ENCODE data around the gene MACROH2A1. TPM values are rescaled to one million over a fixed set of nuclear protein-coding genes. Genes with fewer than 3 reads are reported as not detected.

The MACROH2A1 gene
- total and polyA plus RNA-seq, 2 experiments from 2014 or later: 64.9 to 81.6 TPM

DNA sequence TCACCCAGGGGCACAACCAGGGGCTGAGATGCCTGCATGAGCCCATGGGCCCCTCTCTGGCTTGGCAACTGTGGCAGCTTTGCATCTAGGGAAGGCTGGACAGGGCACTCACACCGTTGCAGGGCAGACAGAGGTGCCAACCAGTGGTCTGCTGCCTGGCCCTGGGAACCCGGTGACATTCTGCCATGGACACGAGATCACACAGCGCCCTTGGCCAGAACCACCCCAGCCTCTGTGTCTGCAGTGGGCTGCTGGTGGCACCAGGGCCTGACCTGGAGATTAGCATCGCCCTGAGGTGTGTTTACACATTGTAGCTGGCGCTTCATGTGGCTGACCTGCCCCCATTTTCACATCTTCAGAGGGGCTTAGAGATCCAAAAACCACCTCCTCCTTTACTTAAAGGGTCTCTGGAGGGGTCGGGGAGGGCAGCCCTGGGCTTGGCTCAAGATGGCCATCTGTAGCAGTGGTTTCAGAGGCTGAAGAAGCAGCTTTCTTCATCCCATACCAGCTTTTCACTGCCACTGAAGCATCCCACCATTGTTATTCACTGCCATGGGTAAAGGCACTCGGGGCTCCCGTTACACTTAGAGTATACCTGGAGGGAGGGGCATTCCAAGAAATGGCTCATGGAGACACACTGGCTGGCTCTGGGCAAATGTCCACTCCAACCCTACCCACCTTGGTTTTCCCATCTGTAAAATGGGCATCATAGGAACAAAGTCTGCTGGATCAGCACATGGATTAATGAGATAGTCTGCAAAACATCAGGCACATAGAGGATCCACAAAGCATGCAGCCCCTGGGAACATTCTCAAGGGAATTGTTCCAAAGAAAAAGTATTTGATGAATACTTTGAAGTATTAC, 36.7 kb upstream of the MACROH2A1 start:
- Mint-ChIP-seq H3K4me3 (no peak overlapping the region), H3K4me1 (peaks cover 15% of the 10 kb centered on the region), H3K36me3 (ENCODE audit: low read depth) (no peaks in the 10 kb centered on the region), H3K27ac (no peak overlapping the region), H3K9me3 (no peaks in the 10 kb centered on the region), H3K27me3 (ENCODE audit: insufficient read depth, low read depth, poor library complexity) (peaks cover 2% of the 10 kb centered on the region)
- H3K27me3 ChIP-seq (ENCODE audit: insufficient read depth): no peaks in the 10 kb centered on the region
- no peaks in the 10 kb centered on the region for H3K36me3 ChIP-seq (ENCODE audit: insufficient read depth)
- H3F3A ChIP-seq (replicated peaks; ENCODE audit: low read depth): no peaks in the 10 kb centered on the region
- H2AFZ ChIP-seq: no peak overlapping the region
- DNase-seq (ENCODE audit: low spot score) (no peak), ATAC-seq (no peak)
- H3K4me3 ChIP-seq: no peak overlapping the region
- H3K4me1 ChIP-seq (ENCODE audit: insufficient read depth): no peaks in the 10 kb centered on the region
- no peak overlapping the region for H3K4me2 ChIP-seq
- TF ChIP-seq, protein P1, sequence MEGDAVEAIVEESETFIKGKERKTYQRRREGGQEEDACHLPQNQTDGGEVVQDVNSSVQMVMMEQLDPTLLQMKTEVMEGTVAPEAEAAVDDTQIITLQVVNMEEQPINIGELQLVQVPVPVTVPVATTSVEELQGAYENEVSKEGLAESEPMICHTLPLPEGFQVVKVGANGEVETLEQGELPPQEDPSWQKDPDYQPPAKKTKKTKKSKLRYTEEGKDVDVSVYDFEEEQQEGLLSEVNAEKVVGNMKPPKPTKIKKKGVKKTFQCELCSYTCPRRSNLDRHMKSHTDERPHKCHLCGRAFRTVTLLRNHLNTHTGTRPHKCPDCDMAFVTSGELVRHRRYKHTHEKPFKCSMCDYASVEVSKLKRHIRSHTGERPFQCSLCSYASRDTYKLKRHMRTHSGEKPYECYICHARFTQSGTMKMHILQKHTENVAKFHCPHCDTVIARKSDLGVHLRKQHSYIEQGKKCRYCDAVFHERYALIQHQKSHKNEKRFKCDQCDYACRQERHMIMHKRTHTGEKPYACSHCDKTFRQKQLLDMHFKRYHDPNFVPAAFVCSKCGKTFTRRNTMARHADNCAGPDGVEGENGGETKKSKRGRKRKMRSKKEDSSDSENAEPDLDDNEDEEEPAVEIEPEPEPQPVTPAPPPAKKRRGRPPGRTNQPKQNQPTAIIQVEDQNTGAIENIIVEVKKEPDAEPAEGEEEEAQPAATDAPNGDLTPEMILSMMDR (conservative IDR thresholded peaks at IDR 0.05; ENCODE audit: low read depth in 2 of 2): no peak
- TF ChIP-seq, protein P2, sequence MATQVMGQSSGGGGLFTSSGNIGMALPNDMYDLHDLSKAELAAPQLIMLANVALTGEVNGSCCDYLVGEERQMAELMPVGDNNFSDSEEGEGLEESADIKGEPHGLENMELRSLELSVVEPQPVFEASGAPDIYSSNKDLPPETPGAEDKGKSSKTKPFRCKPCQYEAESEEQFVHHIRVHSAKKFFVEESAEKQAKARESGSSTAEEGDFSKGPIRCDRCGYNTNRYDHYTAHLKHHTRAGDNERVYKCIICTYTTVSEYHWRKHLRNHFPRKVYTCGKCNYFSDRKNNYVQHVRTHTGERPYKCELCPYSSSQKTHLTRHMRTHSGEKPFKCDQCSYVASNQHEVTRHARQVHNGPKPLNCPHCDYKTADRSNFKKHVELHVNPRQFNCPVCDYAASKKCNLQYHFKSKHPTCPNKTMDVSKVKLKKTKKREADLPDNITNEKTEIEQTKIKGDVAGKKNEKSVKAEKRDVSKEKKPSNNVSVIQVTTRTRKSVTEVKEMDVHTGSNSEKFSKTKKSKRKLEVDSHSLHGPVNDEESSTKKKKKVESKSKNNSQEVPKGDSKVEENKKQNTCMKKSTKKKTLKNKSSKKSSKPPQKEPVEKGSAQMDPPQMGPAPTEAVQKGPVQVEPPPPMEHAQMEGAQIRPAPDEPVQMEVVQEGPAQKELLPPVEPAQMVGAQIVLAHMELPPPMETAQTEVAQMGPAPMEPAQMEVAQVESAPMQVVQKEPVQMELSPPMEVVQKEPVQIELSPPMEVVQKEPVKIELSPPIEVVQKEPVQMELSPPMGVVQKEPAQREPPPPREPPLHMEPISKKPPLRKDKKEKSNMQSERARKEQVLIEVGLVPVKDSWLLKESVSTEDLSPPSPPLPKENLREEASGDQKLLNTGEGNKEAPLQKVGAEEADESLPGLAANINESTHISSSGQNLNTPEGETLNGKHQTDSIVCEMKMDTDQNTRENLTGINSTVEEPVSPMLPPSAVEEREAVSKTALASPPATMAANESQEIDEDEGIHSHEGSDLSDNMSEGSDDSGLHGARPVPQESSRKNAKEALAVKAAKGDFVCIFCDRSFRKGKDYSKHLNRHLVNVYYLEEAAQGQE (IDR thresholded peaks at IDR 0.05; ENCODE audit: unreplicated experiment): no peak
- TF ChIP-seq JUNB (IDR thresholded peaks at IDR 0.05; ENCODE audit: unreplicated experiment) (no peak), EZH2 (IDR thresholded peaks at IDR 0.05; ENCODE audit: low read depth, unreplicated experiment) (no peak), NANOG (IDR thresholded peaks at IDR 0.05; ENCODE audit: borderline replicate concordance) (no peak), STAT1 (IDR thresholded peaks at IDR 0.05; ENCODE audit: unreplicated experiment) (no peak), CREB1 (CRISPR knock-in tag; IDR thresholded peaks at IDR 0.05; ENCODE audit: low read depth) (no peak)
- no peaks in the 10 kb centered on the region for H4K20me1 ChIP-seq (replicated peaks; ENCODE audit: insufficient read depth)
- H3K79me2 ChIP-seq (replicated peaks; ENCODE audit: insufficient read depth): no peaks in the 10 kb centered on the region
- no peaks in the 10 kb centered on the region for H3K9me2 ChIP-seq (ENCODE audit: insufficient read depth)
- H3K27ac ChIP-seq (ENCODE audit: low read depth): no peak overlapping the region

All from GM23338 (cell line).